ENCODE results near the gene CSTF3.
"Not testable (repeated sequence)": the region's sequence is repeated elsewhere in the genome, so short reads cannot be mapped to it uniquely, and the experiment has no call there.

CSTF3 gene

DNA sequence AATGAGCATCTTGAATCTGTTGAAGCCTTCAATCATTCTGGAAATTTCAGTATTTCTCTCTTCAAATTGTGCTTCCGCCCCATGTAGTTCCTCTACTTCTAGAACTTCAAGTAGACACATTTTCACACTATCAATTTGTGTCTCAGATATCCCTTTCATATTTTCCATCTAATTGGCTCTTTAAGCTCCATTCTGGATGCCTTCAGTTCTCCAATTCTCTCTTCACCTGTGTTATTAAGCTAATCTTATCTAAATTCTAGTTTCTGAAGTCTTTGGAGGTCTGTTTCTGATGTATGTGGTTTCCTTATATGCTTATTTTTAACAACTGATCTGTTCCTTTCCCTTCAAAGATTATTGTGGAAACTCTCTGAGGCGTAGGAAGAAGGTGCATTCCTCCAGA lies 36.3 kb downstream of the CSTF3 start:
- TF ChIP-seq, protein P1, sequence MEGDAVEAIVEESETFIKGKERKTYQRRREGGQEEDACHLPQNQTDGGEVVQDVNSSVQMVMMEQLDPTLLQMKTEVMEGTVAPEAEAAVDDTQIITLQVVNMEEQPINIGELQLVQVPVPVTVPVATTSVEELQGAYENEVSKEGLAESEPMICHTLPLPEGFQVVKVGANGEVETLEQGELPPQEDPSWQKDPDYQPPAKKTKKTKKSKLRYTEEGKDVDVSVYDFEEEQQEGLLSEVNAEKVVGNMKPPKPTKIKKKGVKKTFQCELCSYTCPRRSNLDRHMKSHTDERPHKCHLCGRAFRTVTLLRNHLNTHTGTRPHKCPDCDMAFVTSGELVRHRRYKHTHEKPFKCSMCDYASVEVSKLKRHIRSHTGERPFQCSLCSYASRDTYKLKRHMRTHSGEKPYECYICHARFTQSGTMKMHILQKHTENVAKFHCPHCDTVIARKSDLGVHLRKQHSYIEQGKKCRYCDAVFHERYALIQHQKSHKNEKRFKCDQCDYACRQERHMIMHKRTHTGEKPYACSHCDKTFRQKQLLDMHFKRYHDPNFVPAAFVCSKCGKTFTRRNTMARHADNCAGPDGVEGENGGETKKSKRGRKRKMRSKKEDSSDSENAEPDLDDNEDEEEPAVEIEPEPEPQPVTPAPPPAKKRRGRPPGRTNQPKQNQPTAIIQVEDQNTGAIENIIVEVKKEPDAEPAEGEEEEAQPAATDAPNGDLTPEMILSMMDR (IDR thresholded peaks at IDR 0.05; ENCODE audit: low read depth, low read length, missing control alignments) = no peak
- no peak overlapping the region for H3K4me3 ChIP-seq (replicated peaks; ENCODE audit: low read depth, low read length)
- DNase-seq (ENCODE audit: extremely low read depth, low read depth) = no peak

DNA sequence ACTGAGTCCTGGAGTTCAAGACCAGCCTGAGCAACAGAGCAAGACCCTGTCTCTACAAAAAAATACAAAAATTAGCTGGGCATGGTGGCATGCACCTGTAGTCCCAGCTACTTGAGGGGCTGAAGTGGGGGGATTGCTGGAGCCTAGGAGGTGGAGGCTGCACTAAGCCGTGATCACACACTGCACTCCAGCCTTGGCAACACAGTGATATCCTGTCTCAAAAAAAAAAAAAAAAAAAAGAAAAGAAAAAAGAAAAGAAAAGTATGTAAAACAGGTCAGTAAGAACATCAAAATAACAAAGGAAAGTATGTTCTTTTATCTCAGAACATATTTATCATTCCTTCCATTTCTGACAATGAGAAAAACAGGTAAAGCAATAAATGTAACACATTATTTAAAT lies 38.6 kb downstream of the CSTF3 start:
- not testable (repeated sequence) for H3K4me3 ChIP-seq (replicated peaks; ENCODE audit: low read depth, low read length); DNase-seq (ENCODE audit: extremely low read depth, low read depth)

- no peak overlapping the region for H3K4me3 ChIP-seq (replicated peaks; ENCODE audit: low read depth, low read length)
- TF ChIP-seq, protein P1 (IDR thresholded peaks at IDR 0.05; ENCODE audit: low read depth, low read length, missing control alignments) = no peak
- no peak for DNase-seq (ENCODE audit: extremely low read depth, low read depth)
Measured at GRCh38 chr11:33116535-33116934, 44.7 kb downstream of the CSTF3 start.

- TF ChIP-seq, protein P1 (IDR thresholded peaks at IDR 0.05; ENCODE audit: low read depth, low read length, missing control alignments) = no peak
- H3K4me3 ChIP-seq (replicated peaks; ENCODE audit: low read depth, low read length) = no peak overlapping the region
- DNase-seq (ENCODE audit: extremely low read depth, low read depth) = no peak
Measured at GRCh38 chr11:33110083-33110482, 51.2 kb downstream of the CSTF3 start.

GRCh38 chr11:33109294-33109895 lies 51.9 kb downstream of the CSTF3 start:
- TF ChIP-seq, protein P1 (IDR thresholded peaks at IDR 0.05; ENCODE audit: low read depth, low read length, missing control alignments) = no peak
- no peak for DNase-seq (ENCODE audit: extremely low read depth, low read depth)
- no peak overlapping the region for H3K4me3 ChIP-seq (replicated peaks; ENCODE audit: low read depth, low read length)

- TF ChIP-seq, protein P1 (IDR thresholded peaks at IDR 0.05; ENCODE audit: low read depth, low read length, missing control alignments) = no peak
- no peak for DNase-seq (ENCODE audit: extremely low read depth, low read depth)
- no peak overlapping the region for H3K4me3 ChIP-seq (replicated peaks; ENCODE audit: low read depth, low read length)
Measured at GRCh38 chr11:33103836-33104235, 57.4 kb downstream of the CSTF3 start.

- DNase-seq (ENCODE audit: extremely low read depth, low read depth) = no peak
- TF ChIP-seq, protein P1 (IDR thresholded peaks at IDR 0.05; ENCODE audit: low read depth, low read length, missing control alignments) = no peak
- H3K4me3 ChIP-seq (replicated peaks; ENCODE audit: low read depth, low read length) = no peak overlapping the region
Measured at GRCh38 chr11:33094157-33094556, 67.1 kb downstream of the CSTF3 start.

Data from HFF-Myc (cell line).